PC-3 (cell line): ENCODE data around the gene DNAJC3. TPM values are rescaled to one million over a fixed set of nuclear protein-coding genes. Genes with fewer than 3 reads are reported as not detected.

Experiments used
- ATAC-seq: fragments of 200-7000 bp; cut with Tn5 transposase; 2 replicates; pipeline ENCODE4 v1.9.1; 2020; ENCODE audit warnings: mild to moderate bottlenecking, moderate library complexity
- BruUV-seq: library from RNA; stranded (reverse); fragments of 400-500 nt; replicated peaks from 2 replicates; lab custom pipeline; 2021; lab: Mats Ljungman, UMichigan
- CTCF ChIA-PET: fragments of 300-600 bp; sonication (Branson Sonifier 250); formaldehyde crosslinking; loops from one replicate; lab custom pipeline; 2022; ENCODE audit warnings: antibody characterized with exemption; lab: Charles Lee
- POLR2A ChIA-PET: fragments of 300-600 bp; sonication (Branson Sonifier 250); formaldehyde crosslinking; loops from one replicate; lab custom pipeline; 2022; ENCODE audit warnings: antibody characterized with exemption; ENCODE audit not compliant: unreplicated experiment; lab: Charles Lee
- DNase-seq: peaks from one replicate; pipeline ENCODE4 v3.0.0-alpha.2; 2015
- H2AFZ ChIP-seq: fragments of 300-600 bp; sonication (generic); 2 replicates; pipeline ENCODE4 v1.6.0; 2016; ENCODE audit warnings: antibody characterized with exemption, low read length
- H3F3A ChIP-seq: fragments of 300-600 bp; sonication (generic); one replicate; pipeline ENCODE4 v1.6.0; 2017; ENCODE audit warnings: antibody characterized with exemption, low read length, control low read depth, mild to moderate bottlenecking; ENCODE audit not compliant: unreplicated experiment
- H3K27ac ChIP-seq: fragments of 300-600 bp; sonication (generic); 2 replicates; pipeline ENCODE4 v1.5.1; 2016; ENCODE audit warnings: mild to moderate bottlenecking, low read length
- H3K27me3 ChIP-seq: fragments of 300-600 bp; sonication (generic); 2 replicates; pipeline ENCODE4 v1.6.1; 2016; ENCODE audit warnings: low read length, mixed read lengths
- H3K36me3 ChIP-seq: fragments of 300-600 bp; sonication (generic); 2 replicates; pipeline ENCODE4 v1.6.1; 2016; ENCODE audit warnings: low read depth, mixed run types, low read length, mixed read lengths
- H3K4me1 ChIP-seq: fragments of 300-600 bp; sonication (generic); 2 replicates; pipeline ENCODE4 v1.5.1; 2016; ENCODE audit warnings: low read length; ENCODE audit not compliant: insufficient read depth
- H3K4me2 ChIP-seq: fragments of 300-600 bp; sonication (generic); 2 replicates; pipeline ENCODE4 v1.6.0; 2016; ENCODE audit warnings: low read length
- H3K4me3 ChIP-seq: fragments of 300-600 bp; sonication (generic); 2 replicates; pipeline ENCODE4 v1.5.1; 2016; ENCODE audit warnings: mild to moderate bottlenecking, low read length, mixed read lengths
- H3K79me2 ChIP-seq: fragments of 300-600 bp; sonication (generic); 2 replicates; pipeline ENCODE4 v1.6.1; 2017; ENCODE audit warnings: low read length, mixed read lengths
- H3K9ac ChIP-seq: fragments of 300-600 bp; sonication (generic); 2 replicates; pipeline ENCODE4 v1.6.0; 2016; ENCODE audit warnings: mild to moderate bottlenecking, low read length
- H3K9me2 ChIP-seq: fragments of 300-600 bp; sonication (generic); replicated peaks from 2 replicates; pipeline ENCODE4 v1.6.1; 2016; ENCODE audit warnings: mixed run types, low read length, mixed read lengths
- H3K9me3 ChIP-seq: fragments of 300-600 bp; sonication (generic); 2 replicates; pipeline ENCODE4 v1.6.1; 2016; ENCODE audit warnings: low read length, mixed read lengths
- H4K20me1 ChIP-seq: fragments of 300-600 bp; sonication (generic); 2 replicates; pipeline ENCODE4 v1.6.1; 2016; ENCODE audit warnings: low read length, mixed read lengths
- EZH2 ChIP-seq: fragments of 300-600 bp; sonication (generic); IDR thresholded peaks from one replicate; pipeline ENCODE4 v1.6.1; 2017; ENCODE audit warnings: antibody characterized with exemption, mild to moderate bottlenecking, low read length; ENCODE audit not compliant: unreplicated experiment
- EZH2phosphoT487 ChIP-seq: fragments of 300-600 bp; sonication (generic); IDR thresholded peaks from 2 replicates; pipeline ENCODE4 v1.6.1; 2018; ENCODE audit warnings: mild to moderate bottlenecking, antibody characterized with exemption, low read length, borderline replicate concordance
- intact Hi-C: fragments of 100-400 bp; cut with micrococcal nuclease; formaldehyde crosslinking; loops from 2 replicates; pipeline ENCODE4 v1.9.0; 2023
- total RNA-seq: library from RNA; depleted of rRNA; stranded (reverse); fragments of >200 nt; gene quantifications from 2 replicates; pipeline ENCODE4 v1.2.3, GENCODE V29; 2014
- TF ChIP-seq, protein P1 (sequence below): fragments of 300-600 bp; sonication (generic); conservative IDR thresholded peaks from 2 replicates; pipeline ENCODE4 v1.5.1; 2017; ENCODE audit warnings: antibody characterized with exemption, low read depth, mild to moderate bottlenecking, low read length

Gene DNAJC3
- total RNA-seq, 1 experiment from 2014 or later = 20.5 TPM

GRCh38 chr13:95697052-95697680, 20.2 kb downstream of the DNAJC3 start:
- H3K9ac ChIP-seq = no peak overlapping the region
- BruUV-seq = no TSS peak
- no peak for TF ChIP-seq EZH2
- TF ChIP-seq, protein P1, sequence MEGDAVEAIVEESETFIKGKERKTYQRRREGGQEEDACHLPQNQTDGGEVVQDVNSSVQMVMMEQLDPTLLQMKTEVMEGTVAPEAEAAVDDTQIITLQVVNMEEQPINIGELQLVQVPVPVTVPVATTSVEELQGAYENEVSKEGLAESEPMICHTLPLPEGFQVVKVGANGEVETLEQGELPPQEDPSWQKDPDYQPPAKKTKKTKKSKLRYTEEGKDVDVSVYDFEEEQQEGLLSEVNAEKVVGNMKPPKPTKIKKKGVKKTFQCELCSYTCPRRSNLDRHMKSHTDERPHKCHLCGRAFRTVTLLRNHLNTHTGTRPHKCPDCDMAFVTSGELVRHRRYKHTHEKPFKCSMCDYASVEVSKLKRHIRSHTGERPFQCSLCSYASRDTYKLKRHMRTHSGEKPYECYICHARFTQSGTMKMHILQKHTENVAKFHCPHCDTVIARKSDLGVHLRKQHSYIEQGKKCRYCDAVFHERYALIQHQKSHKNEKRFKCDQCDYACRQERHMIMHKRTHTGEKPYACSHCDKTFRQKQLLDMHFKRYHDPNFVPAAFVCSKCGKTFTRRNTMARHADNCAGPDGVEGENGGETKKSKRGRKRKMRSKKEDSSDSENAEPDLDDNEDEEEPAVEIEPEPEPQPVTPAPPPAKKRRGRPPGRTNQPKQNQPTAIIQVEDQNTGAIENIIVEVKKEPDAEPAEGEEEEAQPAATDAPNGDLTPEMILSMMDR = no peak
- TF ChIP-seq EZH2phosphoT487 = no peak
- H3K9me2 ChIP-seq = no peaks in the 10 kb centered on the region
- no peaks in the 10 kb centered on the region for H3F3A ChIP-seq
- H3K36me3 ChIP-seq = no peaks in the 10 kb centered on the region
- H3K27me3 ChIP-seq = no peaks in the 10 kb centered on the region
- H3K9me3 ChIP-seq = no peaks in the 10 kb centered on the region
- CTCF ChIA-PET = no interaction called here
- no peak overlapping the region for H2AFZ ChIP-seq
- DNase-seq = no peak
- peaks cover 20% of the 10 kb centered on the region for H3K79me2 ChIP-seq
- ATAC-seq = no peak
- H4K20me1 ChIP-seq = peaks cover 24% of the 10 kb centered on the region
- intact Hi-C loops = no loop called here
- no peak overlapping the region for H3K4me2 ChIP-seq
- no peak overlapping the region; the same call in 1 of the 2 replicates for H3K27ac ChIP-seq
- no peaks in the 10 kb centered on the region; the same call in 1 of the 2 replicates for H3K4me1 ChIP-seq
- POLR2A ChIA-PET = no interaction called here
- no peak overlapping the region for H3K4me3 ChIP-seq

DNA sequence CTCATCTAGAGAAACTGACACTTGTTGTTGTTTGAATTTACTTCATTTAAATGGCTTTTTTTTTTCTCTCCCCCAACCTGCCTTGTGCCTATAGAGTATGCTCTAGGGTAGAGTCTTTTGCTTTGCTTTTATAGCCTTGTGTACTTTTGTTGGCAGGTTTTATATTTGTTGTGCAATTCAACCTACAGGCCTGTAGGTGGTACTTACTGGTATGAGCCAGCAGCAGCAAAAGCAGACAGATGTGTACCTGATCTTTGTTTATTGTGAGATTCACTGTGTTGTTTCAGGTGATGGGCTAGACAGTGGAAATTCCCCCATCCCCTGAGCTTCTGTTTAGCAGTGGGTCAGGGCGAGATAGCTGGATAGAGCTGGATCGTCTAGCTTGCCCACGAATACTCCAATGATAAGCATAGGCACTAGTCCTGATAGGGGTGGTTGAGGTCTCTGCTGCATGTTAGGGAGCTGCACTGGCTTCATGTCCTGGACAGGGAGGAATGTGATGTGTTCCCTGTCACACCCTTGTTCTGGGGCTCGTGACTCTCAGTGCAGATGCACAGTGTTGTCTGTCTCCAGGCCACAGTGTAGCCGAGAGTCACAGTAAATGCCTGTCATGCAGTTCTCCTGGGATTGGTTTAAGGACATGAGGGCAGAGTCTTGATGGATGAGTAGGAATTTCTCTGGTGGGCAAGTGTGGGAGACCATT, 21.3 kb downstream of the DNAJC3 start:
- CTCF ChIA-PET = no interaction called here
- intact Hi-C loops = no loop called here
- no peak for TF ChIP-seq EZH2
- TF ChIP-seq, protein P1 = peak; percentile 40; the same call in 1 of the 2 replicates
- Histone ChIP-seq H3K36me3 (no peaks in the 10 kb centered on the region), H2AFZ (no peak overlapping the region), H3K27ac (no peak overlapping the region), H4K20me1 (peaks cover 28% of the 10 kb centered on the region), H3K9ac (no peak overlapping the region), H3F3A (no peaks in the 10 kb centered on the region), H3K9me3 (no peaks in the 10 kb centered on the region), H3K27me3 (no peaks in the 10 kb centered on the region), H3K4me2 (no peak overlapping the region), H3K79me2 (peaks cover 28% of the 10 kb centered on the region), H3K9me2 (no peaks in the 10 kb centered on the region), H3K4me1 (no peaks in the 10 kb centered on the region; the same call in 1 of the 2 replicates), H3K4me3 (no peak overlapping the region)
- no TSS peak for BruUV-seq
- DNase-seq = peak; percentile 33
- ATAC-seq = no peak
- POLR2A ChIA-PET = no interaction called here

- POLR2A ChIA-PET = no interaction called here
- H4K20me1 ChIP-seq = peaks cover 23% of the 10 kb centered on the region
These were observed 26.6 kb downstream of the DNAJC3 start for GRCh38 chr13:95703576-95703975.

More at GRCh38 chr13:95703576-95703975, 26.6 kb downstream of the DNAJC3 start:
- ATAC-seq = no peak
- intact Hi-C loops = no loop called here
- no peaks in the 10 kb centered on the region for H3K4me1 ChIP-seq
- BruUV-seq = no TSS peak
- peaks cover 74% of the 10 kb centered on the region for H3K79me2 ChIP-seq
- H3K27me3 ChIP-seq = no peaks in the 10 kb centered on the region
- H3F3A ChIP-seq = no peaks in the 10 kb centered on the region
- no peak for DNase-seq
- no peak overlapping the region for H3K27ac ChIP-seq
- H3K9me3 ChIP-seq = no peaks in the 10 kb centered on the region
- TF ChIP-seq, protein P1 = no peak
- no peak for TF ChIP-seq EZH2
- H2AFZ ChIP-seq = no peak overlapping the region
- H3K4me2 ChIP-seq = no peak overlapping the region
- no peaks in the 10 kb centered on the region for H3K36me3 ChIP-seq
- no peaks in the 10 kb centered on the region for H3K9me2 ChIP-seq
- no peak overlapping the region for H3K4me3 ChIP-seq
- H3K9ac ChIP-seq = no peak overlapping the region
- CTCF ChIA-PET = no interaction called here
